Transverse colon (tissue), 4 donors: ENCODE measurements around the gene KRTAP10-6.

Experiments used
- EP300 ChIP-seq: sonication (generic); formaldehyde crosslinking; IDR thresholded peaks from one replicate; pipeline ENCODE4 v1.6.1; 2017; ENCODE audit warnings: antibody characterized with exemption, low read depth
- POLR2AphosphoS5 ChIP-seq, 3 donors: sonication (generic); formaldehyde crosslinking; IDR thresholded peaks; one replicate each; pipeline ENCODE4 v1.6.1; 2016; ENCODE audit warnings: antibody characterized with exemption in 3 of 3
- TF ChIP-seq, protein P1 (sequence below), 5 experiments: fragments of 200-600 bp in 3 of 5; fragments of 450-650 bp in 2 of 5; sonication (generic) in 3 of 5; IDR thresholded peaks; 1 replicate in 2 of 5; 2 replicates in 3 of 5; pipeline ENCODE4 v1.5.1; 2016 to 2017; ENCODE audit warnings: antibody characterized with exemption in 5 of 5, inconsistent platforms in 3 of 5, mild to moderate bottlenecking in 2 of 5, moderate library complexity in 1 of 5

DNA sequence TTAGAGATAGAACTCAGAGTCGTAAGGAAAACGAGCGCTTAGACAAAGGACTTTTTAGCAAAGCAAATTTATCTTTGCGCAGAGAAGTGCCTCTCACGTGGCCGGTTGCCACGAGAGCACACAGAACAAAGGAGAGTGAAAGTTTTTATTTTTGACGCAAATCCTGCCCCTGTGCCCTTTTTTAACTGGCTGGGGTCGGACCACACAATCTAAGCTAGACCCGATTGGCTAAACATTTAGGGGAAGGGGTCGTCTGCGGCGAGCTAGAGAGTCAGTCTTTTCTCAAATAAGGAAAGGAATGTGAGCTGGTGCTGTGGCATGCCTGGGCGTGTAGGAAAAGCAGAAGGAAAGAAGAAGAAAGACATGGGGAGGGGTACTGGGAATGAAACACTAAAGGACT is 43.4 kb downstream of the KRTAP10-6 start:
- TF ChIP-seq, protein P1, sequence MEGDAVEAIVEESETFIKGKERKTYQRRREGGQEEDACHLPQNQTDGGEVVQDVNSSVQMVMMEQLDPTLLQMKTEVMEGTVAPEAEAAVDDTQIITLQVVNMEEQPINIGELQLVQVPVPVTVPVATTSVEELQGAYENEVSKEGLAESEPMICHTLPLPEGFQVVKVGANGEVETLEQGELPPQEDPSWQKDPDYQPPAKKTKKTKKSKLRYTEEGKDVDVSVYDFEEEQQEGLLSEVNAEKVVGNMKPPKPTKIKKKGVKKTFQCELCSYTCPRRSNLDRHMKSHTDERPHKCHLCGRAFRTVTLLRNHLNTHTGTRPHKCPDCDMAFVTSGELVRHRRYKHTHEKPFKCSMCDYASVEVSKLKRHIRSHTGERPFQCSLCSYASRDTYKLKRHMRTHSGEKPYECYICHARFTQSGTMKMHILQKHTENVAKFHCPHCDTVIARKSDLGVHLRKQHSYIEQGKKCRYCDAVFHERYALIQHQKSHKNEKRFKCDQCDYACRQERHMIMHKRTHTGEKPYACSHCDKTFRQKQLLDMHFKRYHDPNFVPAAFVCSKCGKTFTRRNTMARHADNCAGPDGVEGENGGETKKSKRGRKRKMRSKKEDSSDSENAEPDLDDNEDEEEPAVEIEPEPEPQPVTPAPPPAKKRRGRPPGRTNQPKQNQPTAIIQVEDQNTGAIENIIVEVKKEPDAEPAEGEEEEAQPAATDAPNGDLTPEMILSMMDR (IDR thresholded peaks at IDR 0.05): no peak
- TF ChIP-seq POLR2AphosphoS5 (IDR thresholded peaks at IDR 0.05): no peak
- no peak for TF ChIP-seq EP300
